B cell (primary cell): ENCODE measurements around the gene GPR135. TPM values are rescaled to one million over a fixed set of nuclear protein-coding genes. Genes with fewer than 3 reads are reported as not detected.
A peak's percentile ranks its signal among the peaks of the same experiment; 100 is the strongest.

ENCODE experiments used
- ATAC-seq: fragments of 200-7000 bp; cut with Tn5 transposase; one replicate; pipeline ENCODE4 v1.10.0; 2021; ENCODE audit warnings: low read depth, mild to moderate bottlenecking, moderate number of reproducible peaks, moderate library complexity
- CTCF ChIA-PET: fragments of 350-600 bp; sonication (Branson Sonifier 250); formaldehyde crosslinking; loops from one replicate; lab custom pipeline; 2021; ENCODE audit warnings: antibody characterized with exemption, inconsistent platforms; lab: Charles Lee
- POLR2A ChIA-PET: fragments of 350-600 bp; sonication (Branson Sonifier 250); formaldehyde crosslinking; loops from one replicate; lab custom pipeline; 2021; ENCODE audit warnings: antibody characterized with exemption; lab: Charles Lee
- DNase-seq: peaks from one replicate; pipeline ENCODE4 v3.0.0; 2013
- H2AFZ ChIP-seq: 2 replicates; pipeline ENCODE4 v1.6.1; 2012; ENCODE audit warnings: mild to moderate bottlenecking, low read depth, low read length; ENCODE audit not compliant: insufficient read depth, poor library complexity, severe bottlenecking
- H3K27ac ChIP-seq, 2 donors: 1 replicate in 1 of 2; 2 replicates in 1 of 2; pipeline ENCODE4 v1.5.1; 2012 to 2013; ENCODE audit warnings: low read length in 2 of 2, mild to moderate bottlenecking in 2 of 2, moderate library complexity in 1 of 2
- H3K27me3 ChIP-seq, 4 experiments: fragments of 200-600 bp in 1 of 4; sonication (generic) in 1 of 4; replicated peaks in 1 of 4; 1 replicate in 2 of 4; 2 replicates in 2 of 4; pipeline versions ENCODE4 v1.6.1 to v1.7.0; 2013 to 2016; ENCODE audit warnings: low read length in 3 of 4, mild to moderate bottlenecking in 2 of 4, mixed read lengths in 1 of 4, moderate library complexity in 1 of 4; ENCODE audit not compliant: insufficient read depth in 4 of 4, control insufficient read depth in 3 of 4; ENCODE audit errors: control extremely low read depth in 1 of 4
- H3K36me3 ChIP-seq, 2 experiments: replicated peaks in 1 of 2; 1 replicate in 1 of 2; 2 replicates in 1 of 2; pipeline versions ENCODE4 v1.6.1 to v1.7.1; 2013; ENCODE audit warnings: low read length in 1 of 2; ENCODE audit not compliant: insufficient read depth in 2 of 2, control insufficient read depth in 1 of 2; ENCODE audit errors: control extremely low read depth in 1 of 2, extremely low read depth in 1 of 2
- H3K4me1 ChIP-seq, 2 donors: fragments of 200-600 bp in 1 of 2; sonication (generic) in 1 of 2; 1 replicate in 1 of 2; 2 replicates in 1 of 2; pipeline versions ENCODE4 v1.5.1 to v1.6.1; 2013 to 2017; ENCODE audit warnings: low read length in 2 of 2; ENCODE audit not compliant: control insufficient read depth in 2 of 2, insufficient read depth in 2 of 2
- H3K4me2 ChIP-seq: replicated peaks from 2 replicates; pipeline ENCODE3; 2012; ENCODE audit warnings: mild to moderate bottlenecking, low read depth, low read length; ENCODE audit not compliant: poor library complexity, severe bottlenecking
- H3K4me3 ChIP-seq, 5 experiments: fragments of 200-600 bp in 1 of 5; sonication (generic) in 1 of 5; 1 replicate in 3 of 5; 2 replicates in 2 of 5; pipeline versions ENCODE4 v1.5.1 to v1.7.0; 2011 to 2016; ENCODE audit warnings: low read length in 4 of 5, mild to moderate bottlenecking in 4 of 5, low read depth in 2 of 5, control low read depth in 1 of 5, moderate library complexity in 1 of 5; ENCODE audit not compliant: insufficient read depth in 1 of 5; ENCODE audit errors: control extremely low read depth in 1 of 5, extremely low read depth in 1 of 5
- H3K79me2 ChIP-seq: fragments of 200-600 bp; sonication (generic); one replicate; pipeline ENCODE4 v1.6.0; 2016; ENCODE audit warnings: low read length; ENCODE audit not compliant: control insufficient read depth, insufficient read depth
- H3K9ac ChIP-seq: fragments of 200-600 bp; sonication (generic); 2 replicates; pipeline ENCODE4 v1.6.1; 2017; ENCODE audit warnings: mild to moderate bottlenecking, low read length, moderate library complexity
- H3K9me3 ChIP-seq, 3 donors: one replicate each; pipeline versions ENCODE4 v1.6.1 to v1.7.1; 2013; ENCODE audit warnings: low read length in 2 of 3; ENCODE audit not compliant: control insufficient read depth in 2 of 3, insufficient read depth in 1 of 3; ENCODE audit errors: control extremely low read depth in 1 of 3
- H4K20me1 ChIP-seq: 2 replicates; pipeline ENCODE4 v1.6.0; 2012; ENCODE audit warnings: mild to moderate bottlenecking, low read length; ENCODE audit not compliant: insufficient read depth, control insufficient read depth, poor library complexity, severe bottlenecking
- H3K27ac Mint-ChIP-seq: one replicate; pipeline ENCODE4 v1.8.0; 2021; ENCODE audit warnings: mixed read lengths
- H3K27me3 Mint-ChIP-seq: one replicate; pipeline ENCODE4 v1.8.0; 2021; ENCODE audit warnings: mixed read lengths
- H3K4me1 Mint-ChIP-seq: one replicate; pipeline ENCODE4 v1.8.0; 2021; ENCODE audit warnings: mixed read lengths
- H3K4me3 Mint-ChIP-seq: one replicate; pipeline ENCODE4 v1.8.0; 2021; ENCODE audit warnings: mixed read lengths
- H3K9me3 Mint-ChIP-seq: one replicate; pipeline ENCODE4 v1.8.0; 2022; ENCODE audit warnings: mixed read lengths; ENCODE audit not compliant: insufficient read depth
- CTCF ChIP-seq: fragments of 200-600 bp; IDR thresholded peaks from one replicate; pipeline ENCODE4 v1.8.0; 2022; ENCODE audit warnings: antibody characterized with exemption, mild to moderate bottlenecking
- EZH2 ChIP-seq: IDR thresholded peaks from 2 replicates; pipeline ENCODE4 v1.6.1; 2012; ENCODE audit warnings: borderline replicate concordance, low read depth, mild to moderate bottlenecking, moderate library complexity, low read length; ENCODE audit not compliant: insufficient read depth, poor library complexity, severe bottlenecking
- WGBS: methylation state at CpG from one replicate; pipeline ENCODE4 v1.1.5; 2013; ENCODE audit warnings: missing lambda C conversion rate; ENCODE audit not compliant: insufficient coverage; 5-methylcytosine and 5-hydroxymethylcytosine counted together
- intact Hi-C: fragments of 100-400 bp; cut with micrococcal nuclease; formaldehyde crosslinking; loops from one replicate; pipeline ENCODE4 v1.10.0; 2022
- polyA plus RNA-seq: library from polyadenylated mRNA; depleted of rRNA; stranded (reverse); fragments of >200 nt; gene quantifications from 2 replicates; pipeline ENCODE4 v1.2.3, GENCODE V29; 2012
- total RNA-seq, 2 donors: library from RNA; stranded (reverse); fragments of 120-200 nt in 1 of 2; gene quantifications; 1 replicate in 1 of 2; 2 replicates in 1 of 2; pipeline versions ENCODE4 v1.2.3 to v1.2.4, GENCODE V29; 2013 to 2022

GPR135 gene
- total and polyA plus RNA-seq, 2 donors (not counting 1 experiment from before 2014, with no cell fraction given): 1.2 to 4.7 TPM

- H3K4me3 Mint-ChIP-seq: peak overlapping the region; percentile 94
- Histone ChIP-seq H3K36me3 (no peaks in the 10 kb centered on the region), H3K9ac (peak overlapping the region; percentile 73), H3K4me2 (peak overlapping the region; percentile 96), H4K20me1 (no peaks in the 10 kb centered on the region), H3K9me3 (no peaks in the 10 kb centered on the region), H3K4me3 (peak overlapping the region in 4 of 5 experiments; percentile 30 to 70 (median 60)), H3K27me3 (peaks cover 0 to 6% (median 6%) of the 10 kb centered on the region in 4 experiments), H2AFZ (peak overlapping the region; percentile 74), H3K27ac (no peak overlapping the region), H3K4me1 (peaks cover 12% of the 10 kb centered on the region in 2 donors), H3K79me2 (no peaks in the 10 kb centered on the region)
- intact Hi-C loops: loop anchor here (5.0 kb wide), 1 partner anchor 827 kb away; the partner anchor contains the start of gene DACT1
- CTCF ChIA-PET: interaction anchor here (0.7 to 4.7 kb wide), 4 partner anchors 19 to 335 kb away, joined by 3 to 35 read pairs (median 6); partner anchors contain the start of genes JKAMP and L3HYPDH
- peaks cover 18% of the 10 kb centered on the region for H3K4me1 Mint-ChIP-seq
- no peaks in the 10 kb centered on the region for H3K9me3 Mint-ChIP-seq
- peak overlapping the region; percentile 71 for H3K27ac Mint-ChIP-seq
- ATAC-seq (no peak), DNase-seq (no peak)
- TF ChIP-seq EZH2 (no peak), CTCF (no peak)
- H3K27me3 Mint-ChIP-seq: no peaks in the 10 kb centered on the region
- WGBS: 46% methylated on average over 60 of the region's 60 CpGs
- POLR2A ChIA-PET: interaction anchor here (3.3 kb wide), 1 partner anchor 20 kb away, joined by 12 read pairs; the partner anchor contains the start of genes JKAMP and L3HYPDH
Observed at GRCh38 chr14:59463787-59464485, 1.2 kb downstream of the GPR135 start.

- Mint-ChIP-seq H3K4me1 (peaks cover 18% of the 10 kb centered on the region), H3K27ac (no peak overlapping the region), H3K9me3 (no peaks in the 10 kb centered on the region), H3K4me3 (no peak overlapping the region), H3K27me3 (no peaks in the 10 kb centered on the region)
- no peak for TF ChIP-seq CTCF
- TF ChIP-seq EZH2: no peak
- H3K4me2 ChIP-seq: no peak overlapping the region
- H2AFZ ChIP-seq: no peak overlapping the region
- peaks cover 0 to 6% (median 6%) of the 10 kb centered on the region in 4 experiments for H3K27me3 ChIP-seq
- no peak for ATAC-seq
- no peaks in the 10 kb centered on the region for H3K79me2 ChIP-seq
- POLR2A ChIA-PET: no interaction called here
- no peak overlapping the region for H3K27ac ChIP-seq
- H3K36me3 ChIP-seq: no peaks in the 10 kb centered on the region
- WGBS: no CpG with 5 or more reads among the region's 1 CpG
- DNase-seq: no peak
- peaks cover 12% of the 10 kb centered on the region in 2 donors for H3K4me1 ChIP-seq
- CTCF ChIA-PET: no interaction called here
- H3K4me3 ChIP-seq: no peak overlapping the region
- H4K20me1 ChIP-seq: no peaks in the 10 kb centered on the region
- no peaks in the 10 kb centered on the region for H3K9me3 ChIP-seq
- intact Hi-C loops: loop anchor here (5.0 kb wide), 1 partner anchor 825 kb away; the partner anchor contains the start of gene DACT1
- no peak overlapping the region for H3K9ac ChIP-seq
Observed at GRCh38 chr14:59461891-59462290, 3.3 kb downstream of the GPR135 start.
